Tongue (tissue), 2 donors: ENCODE measurements around the gene CDC25B. TPM values are rescaled to one million over a fixed set of nuclear protein-coding genes. Genes with fewer than 3 reads are reported as not detected.

ENCODE experiments used
- DNase-seq: peaks from one replicate; pipeline ENCODE4 v3.0.0-alpha.2; 2015
- total RNA-seq: library from RNA; depleted of rRNA; stranded (reverse); fragments of >200 nt; gene quantifications from one replicate; pipeline ENCODE4 v1.2.3, GENCODE V29; 2014

CDC25B gene
- total RNA-seq, 1 donor from 2014 or later = 52.3 TPM

DNA sequence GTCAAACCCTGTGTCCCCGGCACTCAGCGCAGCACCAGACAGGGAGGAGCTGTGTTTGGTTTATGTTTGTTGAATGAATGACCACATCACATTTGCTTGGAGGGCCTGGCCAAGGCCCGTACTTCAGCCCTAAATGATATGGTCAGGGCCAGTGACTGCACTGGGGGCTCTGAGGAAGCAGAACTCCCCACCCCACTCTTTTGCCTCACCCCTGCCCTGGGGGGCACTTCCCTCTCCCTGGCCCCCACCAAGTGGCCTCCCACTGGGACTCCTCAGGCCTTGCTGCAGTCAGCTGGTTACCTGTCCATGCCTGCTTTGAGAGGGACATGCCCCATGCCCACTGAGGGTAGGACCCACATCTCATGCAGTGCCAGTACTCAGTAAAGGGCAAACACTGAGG lies 31.5 kb upstream of the CDC25B start:
- DNase-seq = no peak

DNA sequence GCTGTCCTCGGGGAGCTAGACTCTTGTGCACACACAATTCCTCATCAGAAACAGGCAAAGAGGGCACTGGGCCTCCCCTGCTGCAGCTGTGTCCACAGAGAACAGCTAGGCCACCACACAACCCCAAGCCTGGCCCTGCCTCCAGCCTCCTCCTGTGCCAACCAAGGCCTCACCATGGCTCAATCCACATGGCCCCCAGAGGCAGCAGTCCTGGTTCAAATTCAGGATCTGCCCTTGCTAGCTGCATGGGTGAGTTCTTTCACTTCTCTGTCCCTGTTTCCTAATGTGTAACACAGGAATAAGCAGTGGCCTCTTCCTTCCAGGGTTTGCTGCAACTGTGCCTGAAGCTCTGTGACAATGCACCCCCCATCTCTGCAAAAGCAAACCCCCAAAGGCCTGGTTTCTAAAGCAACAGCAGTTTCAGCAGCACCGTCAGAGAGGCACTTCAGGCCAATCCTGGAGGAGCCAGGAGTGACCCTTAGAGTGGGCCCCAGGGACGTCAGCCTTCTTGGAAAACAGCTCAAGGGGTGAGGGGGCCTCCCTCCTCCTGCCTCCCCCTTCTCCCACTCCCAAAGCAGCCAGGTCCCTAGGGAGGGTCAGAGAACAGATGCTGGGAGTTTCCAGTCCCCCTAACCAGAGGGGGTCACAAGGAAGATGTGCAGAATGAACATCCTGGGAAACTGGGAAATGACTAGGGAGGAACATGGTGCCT lies 30.8 kb upstream of the CDC25B start:
- no peak for DNase-seq

DNA sequence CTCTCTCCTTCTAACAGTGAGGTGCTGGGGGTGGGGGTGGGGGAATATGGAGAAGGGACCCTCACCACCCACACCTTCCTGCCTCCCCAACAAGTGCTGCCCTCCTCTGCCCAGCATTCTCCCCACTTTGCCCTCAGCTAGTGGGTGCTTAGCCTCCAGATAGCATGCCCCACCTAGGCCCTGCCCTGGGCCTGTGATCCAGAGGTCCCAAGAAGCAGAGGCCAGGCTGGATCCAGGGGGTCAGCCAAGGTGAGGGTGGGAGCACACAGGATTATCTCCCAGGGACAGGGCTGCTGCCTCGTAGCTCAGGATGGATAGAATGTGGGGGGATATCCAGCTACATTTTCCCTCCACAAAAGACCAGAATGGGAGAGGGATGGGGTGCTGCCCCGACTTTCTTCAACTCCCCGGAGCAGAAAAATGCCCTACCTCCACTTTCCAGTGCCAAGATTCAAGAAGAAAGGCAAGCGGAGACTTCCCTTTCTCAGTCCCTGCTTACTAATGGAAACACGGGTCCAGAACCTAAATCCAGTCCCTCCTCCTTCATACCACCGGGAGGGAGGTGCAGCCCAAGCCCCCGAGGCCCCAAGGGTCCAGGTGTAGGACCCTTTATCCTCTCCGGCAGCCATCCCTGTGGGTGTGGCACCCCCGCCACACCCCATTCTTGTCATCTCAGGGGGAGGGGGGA lies 29.5 kb upstream of the CDC25B start:
- DNase-seq = no peak

DNA sequence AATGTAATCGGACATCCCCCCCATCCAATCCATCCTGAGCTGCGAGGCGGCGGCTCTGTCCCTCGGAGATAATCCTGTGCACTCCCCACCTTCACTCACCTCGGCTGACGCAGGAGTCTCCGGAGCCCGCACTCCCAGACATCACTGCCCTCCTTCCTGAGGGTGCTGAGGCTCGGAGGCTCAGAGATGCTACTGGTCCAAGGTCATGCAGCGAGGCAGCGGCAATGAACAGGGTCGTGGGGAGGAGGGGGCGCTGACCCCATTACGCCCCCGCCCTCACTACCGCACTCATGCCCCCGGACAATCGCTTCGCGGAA lies 29.0 kb upstream of the CDC25B start:
- DNase-seq = no peak

DNA sequence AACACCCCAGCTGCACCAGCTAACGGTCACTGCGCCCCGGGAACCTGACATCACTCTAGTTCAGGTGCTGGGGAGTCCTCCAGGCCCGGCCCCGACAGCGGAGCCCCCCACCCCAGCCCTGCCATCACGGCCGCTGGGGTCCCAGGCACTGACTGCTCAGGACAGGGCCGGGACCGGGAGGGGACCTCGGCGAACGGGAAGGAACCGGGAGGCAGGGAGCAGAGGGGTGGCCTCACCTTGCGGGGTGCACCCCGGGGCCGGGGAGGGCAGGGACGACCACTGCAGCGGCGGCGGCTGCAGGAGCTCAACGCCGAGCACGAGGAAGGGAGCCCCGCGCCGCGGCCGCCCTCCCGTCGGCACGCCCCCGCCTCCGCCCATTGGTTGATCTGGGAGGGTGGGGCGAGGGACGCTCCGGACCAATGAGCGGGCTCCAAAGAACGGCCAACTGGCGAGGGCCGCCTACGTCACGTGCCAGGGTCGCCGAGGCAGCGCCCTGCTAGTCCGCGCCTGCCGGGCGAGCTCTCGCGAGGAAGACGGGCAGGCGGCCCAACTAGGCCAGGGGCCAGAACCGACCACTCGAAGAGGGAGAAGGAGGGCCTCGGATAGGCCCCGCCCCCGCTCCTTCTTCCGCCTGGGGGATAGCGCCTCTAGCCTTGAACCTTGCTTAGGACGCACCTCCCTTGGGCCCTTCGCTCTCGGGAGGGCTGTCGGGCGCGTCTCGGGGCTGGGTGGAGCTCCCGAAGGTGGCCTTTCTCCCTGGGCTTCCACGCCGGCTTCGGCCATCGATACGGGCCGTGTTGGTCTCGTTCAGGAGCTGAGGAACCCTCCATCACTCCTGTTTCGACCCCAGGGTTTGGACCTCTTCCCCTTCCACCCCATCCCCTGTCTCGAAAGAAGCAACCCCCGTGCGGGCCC lies 28.4 kb upstream of the CDC25B start, which contains the start of gene ADISSP:
ADISSP (minus strand) TSS at position 327 of the 915 bp plus-strand sequence. CDS start 7,653 bp downstream, outside the sequence.
- DNase-seq = peak; percentile 99

DNA sequence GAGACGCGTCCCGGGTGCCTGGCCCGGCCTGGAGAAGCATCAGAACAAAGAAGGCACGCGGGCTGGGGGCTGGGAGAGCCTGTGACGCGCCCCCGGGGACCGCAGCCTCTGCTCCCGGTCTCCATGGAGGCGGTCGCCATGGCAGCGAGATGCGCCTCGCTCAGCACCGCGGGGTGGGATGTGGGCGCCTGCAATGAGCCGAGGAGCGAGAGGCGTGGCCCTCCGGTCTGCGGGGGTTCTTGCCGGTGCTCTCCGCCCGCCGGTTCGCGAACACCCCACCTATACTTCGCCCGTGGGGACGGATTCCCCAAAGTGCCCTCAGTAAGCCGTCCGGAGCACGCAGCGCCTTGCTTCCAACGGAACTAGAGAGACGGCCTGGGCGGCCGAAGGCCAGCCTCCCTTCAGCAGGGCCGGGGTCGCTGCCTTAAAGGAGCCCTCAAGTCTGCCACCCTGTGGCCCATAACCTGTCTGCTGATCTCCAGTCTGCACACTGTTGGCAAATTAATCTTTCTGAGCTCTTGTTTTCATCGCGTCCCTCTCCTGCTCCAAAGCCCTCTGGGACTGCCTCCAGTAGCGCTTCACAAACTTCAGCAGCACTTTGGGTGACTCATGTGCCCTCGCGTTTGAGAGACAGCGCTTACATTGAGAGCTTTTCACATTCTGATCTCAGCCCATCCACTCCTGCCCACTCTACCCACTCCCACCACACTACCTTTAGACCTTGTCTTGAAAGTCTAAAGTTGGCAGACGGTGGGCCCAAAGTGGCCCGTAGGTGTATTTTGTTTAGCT lies 27.6 kb upstream of the CDC25B start:
- peak; percentile 86 for DNase-seq

DNA sequence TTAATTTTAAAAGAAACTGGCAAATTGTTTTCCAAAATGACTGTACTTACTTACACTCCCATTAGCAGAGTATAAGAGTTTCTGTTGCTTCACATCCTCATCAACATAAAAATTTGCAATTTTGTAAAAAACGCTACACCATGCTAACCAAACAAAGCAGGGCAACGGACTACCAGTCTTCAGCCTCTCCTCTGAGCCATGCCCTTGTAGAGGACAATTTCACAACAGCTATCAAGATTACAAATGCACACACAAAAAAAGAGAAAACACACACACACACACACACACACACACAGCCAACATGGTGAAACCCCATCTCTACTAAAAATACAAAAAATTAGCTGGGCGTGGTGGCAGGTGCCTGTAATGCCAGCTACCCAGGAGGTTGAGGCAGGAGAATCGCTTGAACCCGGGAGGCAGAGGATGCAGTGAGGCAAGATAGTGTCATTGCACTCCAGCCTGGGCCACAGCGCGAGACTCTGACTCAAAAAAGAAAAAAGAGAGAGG lies 24.5 kb upstream of the CDC25B start:
- no peak for DNase-seq

DNA sequence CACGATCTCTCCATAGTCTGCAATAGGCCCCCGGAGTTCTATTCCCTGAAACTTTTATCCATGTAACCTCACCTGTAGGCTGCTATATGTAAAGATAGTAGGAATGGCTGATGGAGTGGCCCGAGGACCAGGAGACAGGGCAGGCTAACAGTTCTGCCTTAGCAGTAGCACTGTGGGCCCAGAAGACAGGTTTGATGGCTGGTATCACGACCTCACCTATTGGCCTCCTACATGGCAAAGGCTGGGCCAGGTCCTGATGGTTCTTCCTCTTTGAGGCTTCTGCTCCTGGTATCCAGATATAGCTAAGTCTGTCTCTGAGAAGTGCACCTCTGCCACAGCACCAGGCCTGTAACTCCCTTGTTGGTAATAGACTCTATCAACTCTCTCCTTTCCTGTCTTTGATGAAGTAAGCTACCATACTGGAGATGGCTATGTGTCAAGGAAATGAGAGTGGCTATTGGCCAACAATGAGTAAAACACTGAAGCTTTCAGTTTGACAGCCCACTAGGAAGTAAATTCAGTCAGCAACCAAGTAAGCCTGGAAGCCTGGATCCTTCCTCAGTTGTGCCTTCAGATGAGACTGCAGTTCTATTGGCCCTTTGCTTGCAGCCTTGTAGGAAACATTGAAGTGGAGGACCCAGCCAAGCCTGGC lies 20.5 kb upstream of the CDC25B start:
- DNase-seq = no peak

DNA sequence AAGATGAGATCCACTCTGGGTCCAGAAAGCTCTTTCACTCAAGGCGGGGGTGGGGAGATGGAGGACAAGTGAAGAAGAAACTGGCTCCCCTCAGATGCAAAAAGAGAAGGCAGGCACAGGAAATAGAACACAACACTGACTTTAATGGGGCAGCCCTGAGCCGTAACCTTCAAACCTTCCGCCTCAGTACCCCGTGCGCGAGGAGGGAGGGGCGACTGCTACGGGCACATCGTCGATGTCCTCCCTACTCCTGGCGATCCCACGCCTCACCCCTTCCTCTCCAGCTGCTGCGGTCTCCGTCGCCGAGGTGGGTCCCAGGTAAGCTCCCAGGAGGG lies 18.8 kb upstream of the CDC25B start:
- no peak for DNase-seq

DNA sequence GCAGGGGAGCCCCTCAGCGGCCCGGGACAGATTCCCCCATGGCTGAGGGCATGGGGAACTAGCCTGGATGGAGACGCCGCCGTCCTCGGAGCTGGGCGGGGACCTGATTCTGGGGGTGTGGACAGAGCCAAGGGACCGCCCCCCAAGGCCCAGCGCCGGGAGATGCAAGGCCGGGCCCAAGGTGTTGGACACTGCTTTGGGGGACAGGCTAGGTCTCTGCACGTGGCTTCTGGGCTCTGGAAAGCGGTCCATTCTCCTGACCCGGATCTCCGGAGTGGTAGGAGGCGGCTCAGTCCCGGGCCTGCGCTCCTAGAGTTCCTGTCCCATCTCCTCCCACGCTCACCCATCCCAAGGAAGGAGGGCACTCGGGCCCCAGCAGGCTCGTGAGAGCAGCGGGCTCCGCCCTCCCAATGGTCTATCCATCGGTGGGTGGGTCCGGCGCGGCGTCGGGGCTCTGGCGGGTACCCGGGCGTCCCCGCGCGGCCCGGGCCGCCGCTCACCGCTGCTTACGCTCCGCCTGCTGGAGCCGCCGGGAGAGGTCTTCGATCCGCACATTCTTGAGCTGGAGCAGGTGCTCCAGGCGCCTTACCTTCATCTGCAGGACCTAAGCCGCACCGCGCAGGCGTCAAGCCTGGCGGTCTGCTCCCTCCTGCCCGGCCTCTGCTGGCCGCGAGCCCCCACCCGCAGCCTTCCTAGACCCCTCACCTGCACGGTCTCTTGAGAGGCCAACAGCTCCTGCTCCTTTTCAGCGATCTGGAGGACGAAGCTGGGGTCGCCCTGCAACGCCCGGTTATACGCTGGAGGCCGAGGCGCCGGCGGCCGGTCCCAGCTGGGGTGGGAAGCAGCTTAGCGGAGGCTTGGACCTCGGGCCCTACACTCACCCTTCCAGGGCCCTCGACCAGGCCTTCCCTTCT lies 18.1 kb upstream of the CDC25B start:
- DNase-seq = peak; percentile 31

DNA sequence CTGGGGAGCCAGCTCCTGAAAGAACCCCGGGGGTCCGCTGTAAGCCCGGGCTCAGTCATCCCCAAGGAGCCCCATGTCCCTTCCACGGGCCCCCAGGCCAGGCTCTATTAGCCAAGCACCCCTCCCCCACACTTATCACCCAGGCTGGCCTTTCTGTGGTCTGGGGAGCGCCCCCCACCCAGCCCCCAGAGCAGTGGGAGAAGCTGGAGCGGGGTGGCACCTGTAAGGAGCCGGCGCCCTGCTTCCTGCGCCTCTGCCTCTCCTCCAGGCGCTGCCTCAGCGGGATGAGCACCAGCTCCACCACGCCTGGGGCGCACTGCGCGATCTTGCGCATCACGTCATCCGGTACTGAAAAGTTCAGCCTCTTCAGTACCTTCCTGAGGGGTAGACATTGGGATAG lies 17.1 kb upstream of the CDC25B start:
- DNase-seq = no peak

DNA sequence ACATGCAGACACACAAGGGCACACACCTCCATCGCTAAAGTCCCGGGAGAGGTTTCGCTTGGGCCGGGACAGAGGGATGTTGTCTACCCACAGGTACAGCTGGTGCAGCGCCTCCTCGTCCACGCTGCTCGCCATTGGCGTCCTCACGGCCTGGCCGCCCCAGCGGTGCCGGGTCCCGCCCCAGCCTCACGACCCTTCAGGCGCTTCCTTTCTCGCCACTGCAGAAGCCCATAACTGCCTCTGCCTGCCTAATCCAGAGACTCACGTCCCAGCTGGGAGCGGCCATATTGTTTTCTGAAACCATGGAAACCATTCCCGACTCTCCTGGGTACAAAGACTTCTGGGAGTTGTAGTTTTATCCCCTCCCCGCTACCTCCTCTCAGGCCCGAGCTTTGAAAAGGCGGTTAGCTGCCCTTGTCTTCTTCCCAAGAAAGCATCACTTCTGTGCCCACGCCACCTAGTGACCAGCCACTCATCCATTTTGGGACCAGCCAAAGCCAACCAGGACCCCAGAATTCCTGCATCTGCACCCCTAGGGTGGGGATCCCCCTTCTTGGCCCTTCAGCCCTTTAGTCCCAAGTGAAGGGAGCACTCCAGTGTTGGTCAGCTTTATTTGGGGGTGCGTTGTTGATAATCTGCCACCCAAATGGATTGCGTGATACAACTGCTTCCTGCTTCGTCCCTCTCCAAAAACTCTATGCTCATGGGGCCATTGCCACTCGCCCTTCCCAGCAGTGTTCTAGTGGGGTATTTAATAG lies 14.8 kb upstream of the CDC25B start, which contains the start of gene SPEF1:
SPEF1 (minus strand) TSS at position 296 of the 758 bp plus-strand sequence; CDS start at position 135, 161 bp downstream.
- peak; percentile 97 for DNase-seq

DNA sequence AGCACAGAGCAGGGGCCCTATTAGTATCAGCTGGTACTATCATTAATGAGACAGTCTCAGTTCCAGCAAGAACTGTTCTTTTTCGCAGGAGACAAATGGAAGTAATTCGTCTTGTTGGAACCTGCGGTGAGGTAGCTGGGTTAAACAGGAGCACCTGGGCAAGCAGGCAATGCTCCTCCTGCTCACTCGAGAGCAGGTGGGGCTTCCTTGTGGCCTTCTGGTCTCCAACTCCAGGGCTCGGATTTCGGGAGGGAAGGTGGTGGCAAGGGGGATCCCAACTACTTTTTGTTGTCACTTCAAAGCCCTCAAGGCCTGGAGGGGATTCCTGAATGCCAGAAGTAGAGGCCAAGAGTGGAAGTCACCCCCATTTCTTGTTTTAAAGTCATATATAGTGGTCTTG lies 13.5 kb upstream of the CDC25B start:
- no peak for DNase-seq

DNA sequence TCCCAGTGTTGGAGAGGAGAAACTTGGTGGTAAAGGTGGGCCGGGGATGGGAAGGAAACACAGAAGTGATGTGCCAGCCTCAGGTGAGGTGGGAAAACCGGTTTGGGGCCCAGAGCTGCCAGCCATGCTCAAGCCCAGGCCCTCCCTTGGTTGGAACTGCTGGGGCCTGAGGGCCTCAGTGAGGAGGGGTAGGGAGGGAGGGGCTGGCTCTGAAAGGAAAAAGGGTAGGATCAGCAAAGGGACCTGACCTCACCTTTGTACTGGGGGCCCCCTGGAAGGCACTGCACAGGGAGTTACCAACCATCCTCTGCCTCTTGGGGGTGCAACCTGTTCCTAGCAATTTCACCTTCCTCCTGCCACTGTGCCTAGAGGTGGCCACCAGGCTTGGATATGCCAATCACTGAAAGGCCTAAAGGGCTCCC lies 13.0 kb upstream of the CDC25B start:
- peak; percentile 45 for DNase-seq

DNA sequence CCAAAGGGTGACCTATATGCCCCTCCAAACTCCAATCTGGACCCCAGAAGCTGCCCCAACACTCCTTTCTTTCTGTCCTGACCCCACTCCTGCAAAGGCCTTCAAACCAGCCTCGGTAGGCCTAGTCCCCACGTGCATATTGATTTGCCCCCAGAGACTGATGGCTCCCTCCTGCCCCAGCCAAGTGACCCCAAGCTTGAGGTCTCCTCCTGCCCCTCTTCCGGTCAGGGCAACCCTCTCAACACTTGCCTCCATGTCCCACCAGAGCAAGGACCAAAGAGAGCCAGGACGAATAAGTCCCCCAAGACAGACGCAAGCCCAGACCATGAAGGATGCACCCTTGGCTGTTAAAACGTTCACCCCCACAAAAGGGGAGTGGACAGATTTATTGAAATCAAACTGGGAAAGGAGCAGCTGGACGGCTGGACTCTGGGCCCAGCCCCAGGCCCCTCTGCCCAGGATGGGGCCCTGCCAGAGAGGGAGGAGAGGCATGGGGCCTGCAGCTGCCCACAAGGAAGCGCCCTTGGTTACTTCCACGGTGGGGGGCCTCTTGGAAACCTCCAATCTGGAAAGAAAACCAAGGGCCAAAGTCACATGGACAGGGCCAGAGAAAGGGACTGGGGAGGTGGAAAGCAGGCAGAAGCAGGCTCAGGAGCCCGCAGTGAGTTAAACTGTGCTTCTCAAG lies 12.5 kb upstream of the CDC25B start:
- no peak for DNase-seq

DNA sequence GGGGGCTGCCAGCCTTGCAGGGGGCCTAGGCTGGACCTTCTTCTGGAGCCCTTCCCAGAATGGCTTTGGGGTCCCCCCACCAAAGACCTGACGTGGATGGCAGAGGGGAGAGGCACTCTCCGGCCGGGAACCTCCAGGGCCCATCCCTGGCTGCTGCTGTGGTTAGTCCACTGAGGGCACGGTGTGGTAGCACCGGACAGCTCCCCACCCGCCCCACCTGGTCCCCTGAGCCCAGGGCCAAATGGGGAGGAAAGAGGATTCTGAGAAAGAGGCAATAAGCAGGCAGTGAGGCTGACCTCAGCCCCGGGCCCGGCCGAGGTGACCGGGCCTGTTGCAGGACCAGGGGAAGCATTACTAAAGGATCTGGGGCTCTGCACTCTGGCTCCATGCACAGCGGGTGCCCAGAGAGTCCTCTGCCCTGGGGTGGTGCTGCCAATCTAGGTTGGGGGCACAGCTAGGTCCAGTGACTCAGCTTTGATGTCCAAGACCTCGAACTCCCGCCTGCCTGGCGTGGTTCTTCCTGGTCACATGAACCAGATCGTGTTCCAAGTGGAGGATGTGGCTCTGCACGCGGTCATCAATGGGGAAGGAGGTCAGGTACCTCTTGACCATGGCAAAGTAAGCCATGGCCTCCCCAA lies 11.8 kb upstream of the CDC25B start:
- no peak for DNase-seq

DNA sequence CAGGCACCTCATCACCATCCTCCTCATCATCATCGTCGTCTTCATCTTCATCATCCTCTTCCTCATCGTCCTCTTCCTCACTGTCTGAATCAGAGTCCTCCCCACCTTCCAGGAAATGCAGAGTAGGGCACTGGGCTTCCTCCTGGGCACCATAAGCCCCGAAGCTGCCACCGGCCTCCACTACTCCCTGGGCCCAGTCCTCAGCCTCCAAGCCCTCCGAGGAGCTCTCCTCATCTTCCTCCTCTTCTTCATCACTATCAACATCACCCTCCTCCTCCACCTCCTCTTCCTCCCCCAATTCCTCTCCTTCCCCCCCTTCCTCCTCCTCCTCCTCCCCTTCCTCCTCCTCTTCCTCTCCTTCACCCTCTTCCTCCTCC lies 11.3 kb upstream of the CDC25B start:
- DNase-seq = no peak
